Activated T-cell treated with anti-CD3 and anti-CD28 coated beads, Interleukin-2, amount 50 U/mL, for 24 hours (primary cell): ENCODE data around the gene CTSA.

Experiments
- DNase-seq: peaks from one replicate; pipeline ENCODE4 v3.0.0-alpha.2; 2020
- H3K27ac Mint-ChIP-seq: 2 replicates; pipeline ENCODE4 v1.8.0; 2020; ENCODE audit warnings: mild to moderate bottlenecking, mixed read lengths
- H3K27me3 Mint-ChIP-seq: 2 replicates; pipeline ENCODE4 v1.8.0; 2020; ENCODE audit warnings: mixed read lengths
- H3K36me3 Mint-ChIP-seq: 2 replicates; pipeline ENCODE4 v1.8.0; 2020; ENCODE audit warnings: low read depth, mixed read lengths
- H3K4me1 Mint-ChIP-seq: 2 replicates; pipeline ENCODE4 v1.8.0; 2020; ENCODE audit warnings: low read depth, mixed read lengths
- H3K4me3 Mint-ChIP-seq: 2 replicates; pipeline ENCODE4 v1.8.0; 2020; ENCODE audit warnings: mild to moderate bottlenecking, moderate library complexity, mixed read lengths
- H3K9me3 Mint-ChIP-seq: 2 replicates; pipeline ENCODE4 v1.8.0; 2020; ENCODE audit warnings: mixed read lengths

Gene CTSA

GRCh38 chr20:45880988-45881788 lies 9.9 kb upstream of the CTSA start, which contains the start of gene ZSWIM1:
ZSWIM1 (plus strand) TSS chr20:45881227; CDS start chr20:45882593, 1,366 bp downstream.
- Mint-ChIP-seq H3K4me1 (peaks cover 48% of the 10 kb centered on the region), H3K4me3 (peak within 1 kb of the TSS; percentile 95), H3K9me3 (no peaks in the 10 kb centered on the region), H3K27me3 (no peaks in the 10 kb centered on the region), H3K36me3 (peaks cover 52% of the 10 kb centered on the region), H3K27ac (peak within 1 kb of the TSS; percentile 98)
- peak; percentile 98 for DNase-seq

- no peaks in the 10 kb centered on the region for H3K27me3 Mint-ChIP-seq
Observed at GRCh38 chr20:45882469-45883099, 8.6 kb upstream of the CTSA start.

GRCh38 chr20:45883100-45883469 lies 8.1 kb upstream of the CTSA start:
- H3K4me1 Mint-ChIP-seq: peaks cover 56% of the 10 kb centered on the region
- peak overlapping the region; percentile 56 for H3K27ac Mint-ChIP-seq
- H3K27me3 Mint-ChIP-seq: no peaks in the 10 kb centered on the region
- no peaks in the 10 kb centered on the region for H3K9me3 Mint-ChIP-seq
- peaks cover 44% of the 10 kb centered on the region for H3K36me3 Mint-ChIP-seq
- no peak for DNase-seq
- no peak overlapping the region for H3K4me3 Mint-ChIP-seq

More at GRCh38 chr20:45882469-45883099, 8.6 kb upstream of the CTSA start:
- Mint-ChIP-seq H3K9me3 (no peaks in the 10 kb centered on the region), H3K27ac (peak overlapping the region; percentile 65), H3K36me3 (peaks cover 48% of the 10 kb centered on the region), H3K4me1 (peaks cover 54% of the 10 kb centered on the region), H3K4me3 (peak overlapping the region; percentile 57)
- DNase-seq: no peak

GRCh38 chr20:45886590-45887345 lies 4.4 kb upstream of the CTSA start:
- Mint-ChIP-seq H3K27me3 (no peaks in the 10 kb centered on the region), H3K4me1 (peaks cover 63% of the 10 kb centered on the region), H3K9me3 (no peaks in the 10 kb centered on the region), H3K4me3 (no peak overlapping the region), H3K36me3 (peaks cover 48% of the 10 kb centered on the region), H3K27ac (peak overlapping the region; percentile 71)
- DNase-seq: no peak

- peaks cover 62% of the 10 kb centered on the region for H3K4me1 Mint-ChIP-seq
Observed at GRCh38 chr20:45887346-45887715, 3.8 kb upstream of the CTSA start, which contains the start of gene SPATA25. SPATA25 (minus strand) TSS chr20:45887622; CDS start chr20:45887590, 32 bp downstream.

GRCh38 chr20:45888681-45889080 lies 2.5 kb upstream of the CTSA start:
- no peak for DNase-seq
- H3K36me3 Mint-ChIP-seq: peaks cover 47% of the 10 kb centered on the region
- H3K9me3 Mint-ChIP-seq: no peaks in the 10 kb centered on the region
- H3K27me3 Mint-ChIP-seq: no peaks in the 10 kb centered on the region
- H3K4me1 Mint-ChIP-seq: peaks cover 62% of the 10 kb centered on the region
- H3K4me3 Mint-ChIP-seq: no peak overlapping the region
- no peak overlapping the region for H3K27ac Mint-ChIP-seq

More at GRCh38 chr20:45887346-45887715, 3.8 kb upstream of the CTSA start, which contains the start of gene SPATA25:
- no peak for DNase-seq
- H3K4me3 Mint-ChIP-seq: no peak within 1 kb of the TSS
- H3K27me3 Mint-ChIP-seq: no peaks in the 10 kb centered on the region
- no peaks in the 10 kb centered on the region for H3K9me3 Mint-ChIP-seq
- H3K27ac Mint-ChIP-seq: peak within 1 kb of the TSS; percentile 71
- peaks cover 47% of the 10 kb centered on the region for H3K36me3 Mint-ChIP-seq

GRCh38 chr20:45890077-45890984 lies 804 bp upstream of the CTSA start:
- peak; percentile 70 for DNase-seq
- H3K9me3 Mint-ChIP-seq: no peaks in the 10 kb centered on the region
- peaks cover 51% of the 10 kb centered on the region for H3K4me1 Mint-ChIP-seq
- peaks cover 52% of the 10 kb centered on the region for H3K36me3 Mint-ChIP-seq
- H3K27ac Mint-ChIP-seq: peak overlapping the region; percentile 95
- H3K4me3 Mint-ChIP-seq: peak overlapping the region; percentile 87
- H3K27me3 Mint-ChIP-seq: no peaks in the 10 kb centered on the region

GRCh38 chr20:45892049-45892825 lies 1.1 kb downstream of the CTSA start:
- H3K9me3 Mint-ChIP-seq: no peaks in the 10 kb centered on the region
- H3K4me3 Mint-ChIP-seq: peak overlapping the region; percentile 87
- no peak for DNase-seq
- H3K27me3 Mint-ChIP-seq: no peaks in the 10 kb centered on the region
- peaks cover 62% of the 10 kb centered on the region for H3K36me3 Mint-ChIP-seq
- peak overlapping the region; percentile 84 for H3K27ac Mint-ChIP-seq
- H3K4me1 Mint-ChIP-seq: peaks cover 41% of the 10 kb centered on the region

- Mint-ChIP-seq H3K36me3 (peaks cover 70% of the 10 kb centered on the region), H3K4me3 (peak overlapping the region; percentile 87), H3K9me3 (no peaks in the 10 kb centered on the region), H3K4me1 (peaks cover 37% of the 10 kb centered on the region), H3K27ac (peak overlapping the region; percentile 84), H3K27me3 (no peaks in the 10 kb centered on the region)
- no peak for DNase-seq
Observed at GRCh38 chr20:45892828-45893500, 1.8 kb downstream of the CTSA start.

GRCh38 chr20:45893831-45894230 lies 2.7 kb downstream of the CTSA start:
- Mint-ChIP-seq H3K36me3 (peaks cover 70% of the 10 kb centered on the region), H3K9me3 (no peaks in the 10 kb centered on the region), H3K27ac (peak overlapping the region; percentile 24), H3K4me3 (no peak overlapping the region), H3K4me1 (peaks cover 37% of the 10 kb centered on the region), H3K27me3 (no peaks in the 10 kb centered on the region)
- DNase-seq: no peak

GRCh38 chr20:45894797-45895196 lies 3.7 kb downstream of the CTSA start:
- Mint-ChIP-seq H3K9me3 (no peaks in the 10 kb centered on the region), H3K4me1 (peaks cover 31% of the 10 kb centered on the region), H3K27ac (no peak overlapping the region), H3K4me3 (no peak overlapping the region), H3K27me3 (no peaks in the 10 kb centered on the region), H3K36me3 (peaks cover 73% of the 10 kb centered on the region)
- no peak for DNase-seq

GRCh38 chr20:45896641-45897161 lies 5.6 kb downstream of the CTSA start:
- Mint-ChIP-seq H3K36me3 (peaks cover 66% of the 10 kb centered on the region), H3K9me3 (no peaks in the 10 kb centered on the region), H3K27ac (no peak overlapping the region), H3K4me1 (peaks cover 21% of the 10 kb centered on the region), H3K27me3 (no peaks in the 10 kb centered on the region), H3K4me3 (no peak overlapping the region)
- DNase-seq: no peak
